GM18505 (cell line): Measurements from ENCODE around the gene ELOB.

Experiments used
- ATAC-seq: cut with Tn5 transposase; IDR thresholded peaks from one replicate; pipeline ENCODE4 v1.9.1; 2021; ENCODE audit not compliant: unreplicated experiment
- POLR2A ChIP-seq: IDR thresholded peaks from 4 replicates; pipeline ENCODE4 v1.6.1; 2011; ENCODE audit warnings: borderline replicate concordance; ENCODE audit not compliant: insufficient read depth, insufficient read length; ENCODE audit errors: extremely low read depth

Gene ELOB

GRCh38 chr16:2799205-2799858, 22.3 kb upstream of the ELOB start:
- no peak for TF ChIP-seq POLR2A
- no peak for ATAC-seq

DNA sequence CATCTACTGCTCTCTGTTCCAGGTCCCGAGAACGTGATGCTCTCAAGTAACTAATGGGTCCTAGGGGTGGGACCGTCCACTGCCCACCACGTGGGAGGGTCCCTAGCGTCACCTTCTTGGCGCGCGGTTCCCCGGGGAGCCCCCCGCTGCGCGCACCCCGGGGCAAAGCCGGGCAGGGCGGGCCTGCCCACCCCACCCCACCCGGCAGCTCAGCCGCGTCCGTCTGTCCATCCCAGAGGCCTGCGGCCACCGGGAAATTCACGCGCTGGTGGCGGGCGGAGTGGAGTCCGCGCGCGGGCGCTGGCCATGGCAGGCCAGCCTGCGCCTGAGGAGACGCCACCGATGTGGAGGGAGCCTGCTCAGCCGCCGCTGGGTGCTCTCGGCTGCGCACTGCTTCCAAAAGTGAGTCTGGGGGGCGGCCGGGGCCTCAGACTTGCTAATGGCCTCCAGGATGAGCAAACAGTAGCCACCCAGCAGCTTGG, 21.7 kb upstream of the ELOB start:
- no peak for TF ChIP-seq POLR2A
- ATAC-seq = no peak

DNA sequence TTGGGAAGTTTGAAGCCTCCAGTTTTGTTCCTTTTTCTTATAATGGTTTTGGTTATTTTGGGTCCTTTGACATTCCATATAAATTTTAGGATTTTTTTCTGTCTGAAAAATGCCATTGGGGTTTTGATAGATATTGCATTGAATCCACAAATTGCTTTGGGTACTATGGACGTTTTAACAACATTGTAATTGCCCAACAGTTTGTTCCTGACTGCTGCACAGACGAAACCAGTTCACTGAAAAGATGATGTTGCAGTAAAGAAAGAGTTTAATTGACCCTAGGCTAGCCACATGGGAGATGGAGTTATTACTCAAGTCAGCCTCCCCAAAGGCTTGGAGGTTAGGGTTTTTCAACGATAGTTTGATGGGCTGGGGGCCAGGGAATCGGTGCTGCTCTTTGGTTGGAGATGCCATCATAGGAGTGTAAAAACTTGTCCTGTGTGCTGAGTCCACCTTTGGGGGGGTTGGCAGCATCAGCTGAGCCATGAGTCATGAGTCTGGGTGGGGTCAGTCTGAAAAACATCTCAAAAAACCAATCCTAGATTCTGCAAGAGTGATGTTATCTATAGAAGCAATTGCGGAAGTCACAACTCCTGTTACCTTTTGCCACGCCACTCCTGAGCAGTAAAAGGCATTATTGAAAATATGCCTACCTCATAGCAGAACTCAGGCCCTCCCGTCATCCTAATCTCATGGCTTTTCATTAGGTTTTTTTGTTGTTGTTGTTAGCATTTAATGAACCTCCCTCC, 18.5 kb upstream of the ELOB start:
- TF ChIP-seq POLR2A = no peak
- ATAC-seq = no peak

- no peak for TF ChIP-seq POLR2A
- ATAC-seq = no peak
Measured at GRCh38 chr16:2792940-2793339, 15.9 kb upstream of the ELOB start.

- no peak for TF ChIP-seq POLR2A
- ATAC-seq = no peak
Measured at GRCh38 chr16:2791174-2791573, 14.1 kb upstream of the ELOB start.

DNA sequence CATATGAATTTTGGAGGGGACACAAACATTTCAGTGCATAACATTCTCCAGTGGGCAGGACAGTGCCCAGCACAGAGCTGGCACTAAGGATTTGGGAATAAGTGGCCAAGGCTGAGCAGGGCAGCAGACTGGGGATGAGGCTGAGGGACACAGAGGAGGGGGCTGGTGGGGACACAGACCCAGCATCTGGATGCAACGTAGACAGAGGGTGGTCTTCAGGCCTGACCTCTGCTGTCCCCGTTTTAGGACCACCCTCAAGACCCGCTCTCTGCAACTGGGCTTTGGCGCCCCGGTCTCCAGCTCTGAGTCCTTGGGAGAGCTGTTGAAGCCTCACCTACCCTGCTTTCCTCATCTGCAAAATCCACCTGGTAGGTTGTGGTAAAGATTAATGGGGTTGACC, 13.6 kb upstream of the ELOB start:
- no peak for TF ChIP-seq POLR2A
- no peak for ATAC-seq

GRCh38 chr16:2787961-2788360, 10.9 kb upstream of the ELOB start:
- no peak for ATAC-seq
- TF ChIP-seq POLR2A = no peak

DNA sequence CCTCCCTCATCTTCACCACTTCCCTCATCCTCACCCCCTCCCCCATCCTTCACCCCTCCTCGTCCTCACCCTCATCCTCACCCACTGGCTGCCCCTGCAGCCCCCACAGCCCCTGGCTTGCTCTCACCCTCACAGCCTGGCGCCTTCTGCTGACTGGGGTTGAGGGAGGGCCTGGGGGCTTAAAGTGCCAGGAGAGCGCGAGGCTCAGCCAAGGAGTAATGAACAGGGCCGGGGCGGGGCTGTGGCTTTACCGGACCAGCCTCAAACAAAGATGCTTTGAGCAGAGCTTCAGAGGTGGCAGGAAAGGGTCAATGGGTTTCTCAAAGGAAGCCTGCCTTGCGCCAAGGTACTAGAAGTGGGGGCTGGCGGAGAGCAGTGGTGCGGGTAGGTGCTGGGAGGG, 10.3 kb upstream of the ELOB start, which contains the start of gene PRSS33:
Gene PRSS33 (minus strand): TSS at position 155 of the 400 bp plus-strand sequence. CDS start 1,013 bp downstream, outside the sequence.
- no peak for ATAC-seq
- no peak for TF ChIP-seq POLR2A

DNA sequence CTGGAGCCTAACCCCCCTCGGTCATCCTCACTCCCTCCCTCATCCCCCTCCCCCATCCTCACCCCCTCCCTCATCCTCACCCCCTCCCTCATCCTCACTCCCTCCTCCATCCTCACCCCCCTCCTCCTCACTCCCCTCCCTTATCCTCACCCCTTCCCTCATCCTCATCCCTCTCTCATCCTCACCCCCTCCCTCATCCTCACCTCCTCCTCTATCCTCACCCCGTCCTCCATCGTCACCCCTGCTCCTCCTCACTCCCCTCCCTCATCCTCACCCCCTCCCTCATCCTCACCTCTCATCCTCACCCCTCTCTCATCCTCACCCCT, 9.7 kb upstream of the ELOB start:
- no peak for TF ChIP-seq POLR2A
- ATAC-seq = no peak

DNA sequence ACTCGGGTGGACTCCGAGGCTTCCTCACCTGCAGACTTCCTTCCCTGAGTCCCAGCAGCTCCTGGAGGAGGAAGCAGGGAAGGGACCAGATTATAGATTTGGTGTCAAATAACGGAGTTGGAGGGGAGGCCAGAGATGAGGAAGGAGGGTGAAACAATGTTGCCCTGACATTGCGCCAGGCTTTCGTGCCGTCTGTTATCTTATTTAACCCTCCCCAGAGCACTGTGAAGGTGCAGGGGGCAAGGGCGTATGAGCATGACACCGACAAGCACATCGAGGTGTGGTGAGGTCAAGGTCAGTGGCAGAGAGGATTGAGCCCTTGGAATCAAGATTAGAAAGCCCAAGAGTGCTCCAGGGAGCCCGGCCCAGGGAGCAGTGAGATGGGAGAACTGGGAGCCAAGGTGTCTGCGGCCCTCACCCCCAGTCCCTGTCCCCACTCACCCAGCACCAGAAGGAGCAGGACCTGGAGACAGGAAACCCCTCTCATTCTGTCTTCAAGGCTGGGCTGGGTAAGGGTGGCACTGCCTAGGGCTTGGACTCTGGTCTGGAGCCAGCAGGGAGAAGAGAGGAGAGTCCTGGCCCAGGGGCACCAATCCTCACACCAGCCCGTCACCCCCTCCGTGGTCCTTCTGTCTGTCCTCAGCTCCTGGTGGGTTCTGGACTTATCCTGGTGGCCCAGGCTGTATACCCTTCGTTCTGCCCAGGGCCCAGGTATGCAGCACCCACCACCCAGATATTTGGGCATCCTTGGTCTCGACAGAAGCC, 9.2 kb upstream of the ELOB start:
- ATAC-seq = no peak
- no peak for TF ChIP-seq POLR2A

DNA sequence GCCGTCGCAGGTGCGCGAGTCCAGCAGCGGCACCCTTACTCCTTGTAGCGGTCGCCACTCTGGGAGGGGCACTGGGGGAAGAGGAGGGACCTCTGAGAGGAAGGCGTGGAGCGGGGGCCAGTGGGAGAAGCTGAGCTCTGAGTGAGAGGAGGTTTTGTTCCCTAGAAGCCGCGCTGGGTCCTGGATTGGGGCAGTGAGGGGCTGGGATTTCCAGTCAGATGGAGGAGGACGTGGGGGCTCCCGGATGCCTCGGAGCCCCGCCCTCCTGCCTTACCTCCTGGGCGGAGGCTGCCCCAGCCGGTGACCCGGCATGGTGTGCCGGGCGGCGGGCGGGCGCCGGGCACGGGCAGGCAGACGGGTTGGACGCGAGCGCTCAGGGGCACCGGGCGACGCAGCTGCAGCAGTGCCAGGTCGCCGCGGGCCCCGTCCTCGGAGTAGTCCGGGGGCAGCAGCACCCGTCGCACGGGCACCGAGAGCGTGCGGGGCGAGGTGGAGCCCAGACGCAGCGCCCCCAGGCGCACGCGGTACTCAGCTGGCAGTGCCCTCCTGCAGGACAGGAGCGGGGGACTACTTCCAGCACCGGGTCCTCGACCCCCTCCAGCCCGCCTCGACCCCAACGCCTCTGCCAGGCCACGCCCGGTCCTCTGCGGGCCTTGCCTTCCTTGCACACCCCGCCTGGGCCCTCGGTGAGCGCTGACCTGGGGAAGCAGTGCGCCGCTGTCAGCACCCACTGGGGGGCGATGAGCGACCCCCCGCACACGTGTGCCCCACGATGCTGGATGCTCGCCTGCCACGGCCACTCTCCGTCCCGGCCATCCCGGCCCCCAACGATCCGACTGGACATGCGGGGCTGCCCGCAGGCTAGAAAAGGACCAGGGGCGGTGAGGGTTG, 8.3 kb upstream of the ELOB start:
- ATAC-seq = no peak
- no peak for TF ChIP-seq POLR2A

- ATAC-seq = no peak
- no peak for TF ChIP-seq POLR2A
Measured at GRCh38 chr16:2784358-2785100, 7.4 kb upstream of the ELOB start.
